HG03342 (cell line): Measurements from ENCODE around the gene TBC1D19.
A peak's percentile ranks its signal among the peaks of the same experiment; 100 is the strongest.
"Not testable (repeated sequence)": the region's sequence is repeated elsewhere in the genome, so short reads cannot be mapped to it uniquely, and the experiment has no call there.

ENCODE experiments used
- ATAC-seq: cut with Tn5 transposase; IDR thresholded peaks from one replicate; pipeline ENCODE4 v1.9.1; 2021; ENCODE audit warnings: mild to moderate bottlenecking, moderate library complexity; ENCODE audit not compliant: unreplicated experiment

Gene TBC1D19, protein sequence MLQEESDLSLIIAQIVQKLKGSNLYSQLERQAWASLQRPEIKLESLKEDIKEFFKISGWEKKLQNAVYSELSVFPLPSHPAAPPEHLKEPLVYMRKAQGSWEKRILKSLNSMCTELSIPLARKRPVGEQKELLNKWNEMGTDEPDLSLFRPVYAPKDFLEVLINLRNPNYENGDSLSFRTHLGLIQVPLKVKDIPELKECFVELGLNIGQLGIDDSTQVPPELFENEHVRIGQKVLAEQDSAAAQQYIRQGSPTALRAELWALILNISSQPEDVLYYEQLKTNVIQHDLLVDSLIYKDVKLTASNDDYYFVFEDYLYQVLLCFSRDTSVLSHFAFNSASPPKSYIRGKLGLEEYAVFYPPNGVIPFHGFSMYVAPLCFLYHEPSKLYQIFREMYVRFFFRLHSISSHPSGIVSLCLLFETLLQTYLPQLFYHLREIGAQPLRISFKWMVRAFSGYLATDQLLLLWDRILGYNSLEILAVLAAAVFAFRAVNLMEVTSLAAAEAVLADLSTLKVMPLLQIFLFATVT

DNA sequence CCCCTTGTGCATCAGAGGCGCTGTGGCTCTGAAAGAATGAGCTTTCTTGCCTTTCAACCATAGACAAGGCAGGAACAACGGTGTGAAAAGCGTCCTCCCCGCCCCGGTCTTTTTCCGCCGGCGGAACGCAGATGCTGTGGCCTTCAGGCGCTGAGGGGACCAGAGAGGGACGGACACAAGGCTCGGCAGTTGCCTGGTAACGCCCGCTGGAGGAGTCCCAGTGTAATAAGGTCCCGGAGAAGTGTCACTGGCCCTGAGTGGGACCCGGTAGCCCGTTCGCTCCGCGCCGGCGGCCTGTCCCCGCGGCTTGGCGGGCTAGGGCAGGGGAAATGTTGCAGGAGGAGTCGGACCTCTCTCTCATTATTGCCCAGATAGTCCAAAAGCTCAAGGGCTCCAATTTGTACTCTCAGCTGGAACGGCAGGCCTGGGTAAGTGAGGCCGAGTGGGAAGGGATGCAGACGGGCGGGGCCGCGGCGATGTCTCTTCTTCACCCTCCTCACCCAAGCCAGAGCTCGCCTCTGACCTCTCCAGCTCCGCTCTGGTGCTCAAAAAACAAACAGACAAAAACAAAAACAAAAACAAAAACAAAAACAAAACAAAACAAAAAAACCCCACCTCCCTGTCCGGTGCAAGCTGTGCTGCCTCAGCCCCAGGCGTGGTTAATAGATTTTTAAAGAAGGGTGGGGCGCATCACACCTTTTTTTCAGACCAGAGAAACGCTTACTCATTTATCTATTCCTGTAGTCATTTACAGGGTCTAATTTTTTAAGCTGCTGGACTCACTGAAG lies at the start of gene TBC1D19:
Gene TBC1D19, plus strand, starts transcription at position 220 of the 788 bp plus-strand sequence. Its CDS starts 110 bp downstream, at position 330.
- peak; percentile 99 for ATAC-seq

DNA sequence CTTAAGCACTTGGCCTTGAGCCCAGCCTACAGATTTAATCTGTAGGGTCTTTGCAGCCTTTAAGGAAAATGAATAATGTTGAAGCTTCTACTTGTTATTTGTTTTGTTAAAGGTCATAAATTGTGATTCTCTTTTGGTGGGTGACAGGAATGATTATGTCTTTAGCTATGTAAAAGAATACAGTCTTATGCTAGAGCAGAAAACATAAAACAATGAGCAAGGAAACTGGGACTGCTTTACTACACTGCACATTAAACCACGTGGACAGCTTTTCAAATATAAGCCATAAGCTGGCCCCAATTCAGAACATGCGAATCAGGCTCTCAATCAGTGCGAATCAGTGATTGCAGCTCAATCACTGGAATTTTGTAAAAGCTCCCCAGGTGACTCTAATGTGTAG lies 40.9 kb upstream of the TBC1D19 start:
- no peak for ATAC-seq

DNA sequence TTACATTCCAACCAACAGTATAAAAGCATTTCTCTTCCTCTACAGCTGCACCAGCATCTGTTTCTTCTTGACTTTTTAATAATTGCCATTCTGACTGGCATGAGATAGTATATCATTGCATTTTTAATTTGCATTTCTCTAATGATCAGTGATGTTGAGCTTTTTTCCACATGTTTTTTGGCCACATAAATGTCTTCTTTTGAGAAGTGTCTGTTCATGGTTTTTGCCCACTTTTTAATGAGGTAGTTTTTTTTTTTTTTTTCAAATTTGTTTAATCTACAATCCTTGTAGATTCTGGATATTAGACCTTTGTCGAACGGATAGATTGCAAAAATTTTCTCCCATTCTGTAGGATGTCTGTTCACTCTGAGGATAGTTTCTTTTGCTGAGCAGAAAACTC lies 39.5 kb upstream of the TBC1D19 start:
- no peak for ATAC-seq

DNA sequence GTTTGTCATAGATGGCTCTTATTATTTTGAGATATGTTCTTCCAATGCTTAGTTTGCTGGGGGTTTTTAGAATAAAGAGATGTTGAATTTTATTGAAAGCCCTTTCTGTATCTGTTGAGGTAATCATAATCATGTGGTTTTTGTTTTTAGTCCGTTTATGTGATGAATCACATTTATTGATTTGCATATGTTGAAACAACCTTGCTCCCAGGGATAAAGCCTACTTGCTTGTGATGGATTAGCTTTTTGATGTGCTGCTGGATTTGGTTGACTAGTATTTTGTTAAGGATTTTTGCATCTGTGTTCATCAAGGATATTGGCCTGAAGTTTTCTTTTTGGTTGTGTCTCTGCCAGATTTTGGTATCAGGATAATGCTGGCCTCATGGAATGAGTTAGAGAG lies 35.5 kb upstream of the TBC1D19 start:
- ATAC-seq, result not testable (repeated sequence)

DNA sequence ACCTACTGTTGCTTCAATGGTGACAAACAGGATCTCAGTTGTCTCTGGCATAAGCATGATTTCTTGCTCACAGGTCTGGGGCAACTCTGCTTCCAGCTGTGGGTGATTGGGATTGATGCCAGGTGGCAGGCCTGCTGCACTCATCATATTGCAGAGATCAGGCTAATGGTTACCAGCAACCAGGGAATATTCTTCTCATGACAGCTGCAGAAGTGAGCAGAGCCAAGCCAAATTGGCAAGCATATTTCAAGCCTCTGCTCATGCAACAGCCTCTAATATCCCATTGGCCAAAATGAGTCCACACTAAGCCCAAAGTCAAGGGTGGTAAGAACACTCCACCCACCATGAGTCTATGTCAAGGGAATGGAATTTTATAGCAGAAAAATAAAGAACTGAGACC lies 26.7 kb upstream of the TBC1D19 start:
- ATAC-seq, result no peak

DNA sequence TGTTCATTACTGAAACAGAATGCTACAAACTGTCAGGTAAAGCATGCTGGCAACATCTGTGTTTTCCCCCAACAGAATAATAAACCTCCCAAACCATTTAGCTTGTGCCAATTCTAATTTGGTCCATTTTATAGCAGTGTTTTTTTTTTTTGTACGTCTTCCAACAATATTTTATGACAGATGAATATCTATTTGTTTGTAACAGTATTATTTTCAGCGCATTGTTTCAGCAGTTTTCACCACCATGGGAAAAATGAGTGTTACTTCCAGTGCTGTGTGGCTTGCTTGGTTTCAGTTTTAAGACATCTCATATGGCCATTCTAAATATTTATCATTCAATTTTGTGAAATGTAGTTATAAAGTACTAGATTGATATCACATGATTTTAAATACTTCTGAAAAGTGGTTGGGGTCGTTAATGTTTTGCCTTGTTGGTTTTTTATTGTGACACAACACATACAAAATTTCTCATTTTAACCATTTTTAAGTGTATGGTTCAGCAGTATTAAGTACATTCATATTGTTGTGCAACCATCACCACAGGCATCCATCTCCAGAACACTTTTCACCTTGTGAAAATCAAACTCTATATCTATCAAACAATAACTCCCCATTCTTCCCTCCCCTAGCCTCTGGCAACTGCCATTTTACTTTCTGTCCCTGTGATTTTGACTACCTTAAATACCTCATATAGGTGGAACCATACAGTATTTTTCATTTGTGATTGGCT lies 25.6 kb upstream of the TBC1D19 start:
- no peak for ATAC-seq

DNA sequence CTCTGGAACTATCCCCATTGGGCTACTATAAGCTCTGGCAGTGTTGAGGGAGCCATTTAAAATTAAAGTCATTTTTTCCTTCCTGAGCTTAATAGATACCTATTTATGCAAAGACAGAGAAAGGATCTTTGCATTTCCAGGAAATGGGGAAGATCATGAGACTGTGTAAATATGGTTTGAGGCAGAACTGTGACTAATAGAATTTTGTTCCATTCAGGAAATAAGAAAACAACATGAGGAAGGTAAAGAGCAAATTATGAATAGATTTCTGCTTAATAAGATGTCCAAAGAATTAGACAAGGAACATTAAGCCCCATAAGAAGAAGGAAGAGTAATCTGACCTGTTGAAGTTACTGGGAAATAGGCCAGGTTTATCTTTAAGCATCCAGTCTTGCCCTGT lies 17.8 kb upstream of the TBC1D19 start:
- no peak for ATAC-seq

DNA sequence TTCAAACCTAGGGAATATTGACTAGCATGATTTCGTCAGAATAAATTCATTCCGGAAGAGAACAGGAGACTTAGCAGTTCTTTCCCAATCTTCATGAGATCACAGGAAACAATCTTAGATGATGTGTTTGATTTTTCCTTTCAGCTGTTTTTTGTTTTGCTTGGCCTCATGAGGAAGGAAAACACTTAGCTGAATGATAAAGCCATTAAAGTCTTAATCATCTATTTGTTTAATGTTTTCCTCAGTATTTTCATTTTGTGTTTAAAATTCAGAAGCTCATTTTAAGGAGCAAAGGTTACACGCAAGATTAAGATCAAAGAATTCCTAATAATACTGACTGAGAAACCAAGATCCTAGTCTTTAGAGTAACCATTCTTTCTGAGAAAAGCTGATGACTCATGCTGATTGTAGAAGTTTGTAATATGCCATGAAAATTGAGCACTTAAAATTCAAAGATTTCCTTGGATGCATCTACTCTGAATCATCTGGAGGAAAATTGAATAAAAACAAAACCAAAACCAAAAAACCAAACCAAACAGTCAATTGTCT lies 15.4 kb upstream of the TBC1D19 start:
- ATAC-seq, result no peak

DNA sequence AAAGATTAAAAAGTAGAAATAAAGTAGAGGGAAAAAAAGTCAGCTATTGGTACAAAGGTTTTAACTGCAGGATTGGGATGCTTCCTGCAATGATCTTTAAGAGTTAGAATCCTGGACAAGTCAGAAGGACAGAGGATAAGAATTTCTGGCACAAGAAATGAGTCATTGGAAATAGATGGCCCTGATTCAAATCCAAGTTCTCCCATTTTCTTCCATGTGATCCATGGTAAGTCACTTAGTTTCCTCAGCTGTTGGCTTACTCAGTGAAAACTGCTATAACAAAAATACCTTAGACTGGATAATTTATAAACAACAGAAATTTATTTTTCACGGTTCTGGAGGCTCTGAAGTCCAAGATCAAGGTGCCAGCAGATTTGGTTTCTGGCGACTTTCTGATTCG lies 13.3 kb upstream of the TBC1D19 start:
- no peak for ATAC-seq

DNA sequence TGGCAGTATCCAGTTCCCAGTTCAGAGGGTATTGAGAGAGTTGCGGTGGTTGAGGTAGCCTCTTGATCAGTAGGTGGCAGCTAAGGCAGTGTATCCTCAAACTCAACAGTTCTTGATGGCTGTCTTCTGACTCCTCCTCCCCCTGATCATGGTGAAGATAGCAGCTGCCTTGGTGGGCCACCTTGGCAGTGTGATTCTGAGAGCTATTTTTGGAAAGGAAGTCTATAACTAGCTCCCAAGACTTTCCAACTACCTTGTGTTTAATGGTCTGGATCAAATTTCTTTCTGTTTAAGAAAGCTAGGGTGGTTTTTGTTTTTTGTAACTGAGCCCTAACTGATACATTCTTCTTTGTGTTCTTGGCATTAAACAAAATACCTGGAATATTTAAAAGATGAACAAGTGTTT lies 10.5 kb upstream of the TBC1D19 start:
- no peak for ATAC-seq

DNA sequence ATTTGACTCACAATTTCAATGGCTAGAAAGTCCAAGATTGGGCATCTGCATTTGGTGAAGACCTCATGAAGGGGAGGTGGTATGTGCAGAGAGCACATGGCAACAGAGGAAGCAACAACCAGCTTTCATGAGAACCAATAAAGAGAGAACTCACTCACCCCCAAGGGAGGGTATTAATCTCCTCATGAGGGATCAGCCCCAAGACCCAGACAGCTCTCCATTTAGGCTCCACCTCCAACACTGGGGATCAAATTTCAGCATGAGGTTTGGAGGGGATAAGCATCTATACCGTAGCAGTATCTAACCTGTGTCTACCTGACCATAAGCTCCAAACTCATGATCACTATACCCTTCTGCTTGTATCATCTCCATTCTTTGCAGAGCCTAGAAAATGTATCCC lies 9.3 kb upstream of the TBC1D19 start:
- ATAC-seq, result no peak

DNA sequence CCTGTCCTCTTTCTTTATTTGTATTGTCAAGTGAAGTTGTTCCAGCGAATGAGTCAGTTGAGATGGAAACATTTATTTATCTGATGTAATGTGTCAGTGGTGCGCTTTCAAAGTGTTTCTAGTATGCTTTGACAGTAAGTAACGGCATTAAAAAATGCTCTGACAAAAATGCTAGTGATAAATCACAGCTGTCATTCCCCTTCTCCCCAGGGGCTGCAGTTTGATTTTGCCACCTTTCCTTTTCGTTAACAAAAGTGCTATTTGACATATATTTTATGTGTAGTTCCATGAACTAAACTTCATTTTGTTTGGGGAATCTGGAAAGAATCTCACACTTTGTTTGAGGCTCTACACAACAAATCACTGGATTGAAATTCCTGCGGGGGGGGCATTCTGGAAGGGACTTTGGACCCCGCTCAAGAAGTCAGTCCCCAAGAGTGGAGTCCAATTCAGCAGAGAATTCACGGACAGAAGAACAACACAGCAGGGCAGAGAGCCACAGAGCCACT lies 7.6 kb upstream of the TBC1D19 start:
- no peak for ATAC-seq

DNA sequence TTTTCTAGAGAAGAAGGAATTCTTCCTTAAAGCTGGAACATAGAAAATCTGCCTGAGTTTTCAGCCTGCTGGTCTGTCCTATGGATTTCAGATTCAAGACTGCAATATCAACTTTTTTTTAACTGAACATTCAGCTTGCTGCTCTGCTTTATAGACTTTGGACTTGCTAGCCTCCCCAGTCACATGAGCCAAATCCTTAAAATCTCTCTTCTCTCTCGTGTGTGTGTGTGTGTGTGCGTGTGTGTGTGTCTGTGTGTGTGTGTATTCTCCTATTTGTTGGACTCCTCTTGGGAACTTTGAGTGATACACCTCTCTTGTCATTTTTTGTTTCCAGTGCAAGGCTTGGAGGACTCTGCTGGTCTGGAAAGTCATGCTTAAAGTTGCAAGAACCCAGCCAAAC lies 6.8 kb upstream of the TBC1D19 start:
- ATAC-seq, result no peak

DNA sequence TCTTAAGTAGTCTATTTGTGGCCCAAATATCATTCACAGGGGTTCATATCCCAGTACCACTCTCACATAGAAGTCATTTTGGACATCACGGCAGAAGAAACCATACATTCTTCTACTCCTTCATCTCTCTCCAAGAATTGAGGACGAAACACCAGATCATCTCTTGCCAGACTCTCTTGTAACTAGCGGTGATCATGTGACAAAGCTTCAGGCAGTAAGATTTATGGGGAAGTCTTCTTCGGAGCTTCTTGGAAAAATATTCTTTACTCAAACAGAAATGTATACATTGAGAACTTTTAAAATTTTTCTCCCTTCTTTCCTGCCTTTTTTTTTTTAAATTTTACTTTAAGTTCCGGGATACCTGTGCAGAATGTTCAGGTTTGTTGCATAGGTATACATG lies 4.7 kb upstream of the TBC1D19 start:
- no peak for ATAC-seq

DNA sequence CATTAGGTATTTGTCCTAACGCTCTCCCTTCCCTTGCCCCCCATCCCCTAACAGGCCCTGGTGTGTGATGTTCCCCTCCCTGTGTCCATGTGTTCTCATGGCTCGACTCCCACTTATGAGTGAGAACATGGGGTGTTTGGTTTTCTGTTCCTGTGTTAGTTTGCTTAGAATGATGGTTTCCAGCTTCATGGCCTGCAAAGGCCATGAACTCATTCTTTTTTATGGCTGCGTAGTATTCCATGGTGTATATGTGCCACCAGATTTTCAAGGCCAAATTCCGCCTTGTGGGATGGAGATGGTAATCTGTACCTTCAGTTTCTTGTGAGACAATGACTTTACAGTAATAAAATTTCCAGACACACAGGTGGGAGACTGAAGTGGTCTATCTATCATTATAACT lies 2.5 kb upstream of the TBC1D19 start:
- ATAC-seq, result not testable (repeated sequence)

DNA sequence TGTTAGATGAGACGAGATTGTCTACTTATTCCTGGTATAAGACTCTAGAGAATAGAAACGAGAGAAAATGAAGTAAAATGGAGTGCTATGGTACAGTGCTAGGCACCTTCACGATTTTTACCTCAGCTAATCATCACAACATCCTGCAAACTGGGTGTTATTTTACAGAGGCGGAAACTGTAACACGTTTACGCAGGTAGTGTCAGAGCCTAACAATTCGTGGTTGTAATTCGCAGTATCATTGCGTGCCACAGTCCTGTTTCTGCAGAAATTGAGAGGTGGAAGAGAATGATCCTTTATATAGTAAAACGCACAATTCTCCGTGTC lies 383 bp upstream of the TBC1D19 start:
- peak; percentile 56 for ATAC-seq

DNA sequence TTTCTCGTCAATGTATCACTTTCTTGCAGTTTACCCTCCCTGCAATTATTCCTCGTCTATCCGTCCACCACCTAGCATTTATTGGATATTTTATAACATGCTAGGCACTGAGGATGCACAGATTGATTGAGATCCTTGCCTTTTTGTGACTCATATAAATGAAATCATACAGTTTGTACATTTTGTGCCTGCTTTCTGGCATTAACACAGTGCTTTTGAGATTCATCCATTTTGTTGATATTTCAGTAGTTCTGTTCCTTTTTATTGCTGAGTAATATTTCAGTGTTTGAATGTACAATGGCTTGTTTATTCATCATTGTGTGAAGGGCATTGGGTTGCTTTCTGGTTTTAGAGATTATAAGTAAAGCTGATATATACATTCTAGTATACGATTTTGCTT lies 841 bp downstream of the TBC1D19 start:
- ATAC-seq, result no peak

DNA sequence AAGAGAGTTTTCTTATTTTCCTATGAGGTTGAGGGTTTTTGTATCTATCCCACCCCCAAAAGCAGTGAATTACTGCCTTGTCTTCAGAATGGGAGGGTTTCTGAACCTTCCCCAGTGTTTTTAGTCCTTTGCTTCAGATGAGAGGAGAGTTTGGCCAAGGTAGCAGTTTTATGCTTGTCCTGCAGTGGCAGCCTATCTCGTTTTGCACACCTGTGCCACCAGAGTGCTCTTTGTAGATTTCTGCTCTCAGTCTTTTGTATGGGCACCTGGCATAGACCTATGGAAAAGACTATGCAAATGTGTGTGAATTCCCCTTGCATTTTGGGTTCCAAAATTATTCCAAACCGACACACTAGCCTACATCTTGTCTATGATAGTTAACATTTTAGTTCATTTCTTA lies 5.8 kb downstream of the TBC1D19 start:
- no peak for ATAC-seq

DNA sequence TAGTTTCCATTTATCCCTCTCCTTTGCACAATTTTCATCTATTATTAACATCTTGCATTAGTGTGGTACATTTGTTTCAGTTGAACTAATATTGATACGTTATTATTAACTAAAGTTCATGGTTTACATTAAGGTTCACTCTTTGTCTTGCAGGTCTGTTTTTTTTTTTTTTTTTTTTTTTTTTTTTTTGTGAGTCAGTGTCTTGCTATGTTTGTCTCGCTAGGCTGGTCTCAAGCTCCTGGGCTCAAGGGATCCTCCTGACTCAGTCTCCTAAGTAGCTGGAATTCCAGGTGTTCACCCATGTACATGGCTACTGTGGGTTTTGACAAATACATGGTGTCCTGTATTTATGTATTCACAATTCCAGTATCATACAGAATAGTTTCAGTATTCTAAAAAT lies 6.8 kb downstream of the TBC1D19 start:
- no peak for ATAC-seq

DNA sequence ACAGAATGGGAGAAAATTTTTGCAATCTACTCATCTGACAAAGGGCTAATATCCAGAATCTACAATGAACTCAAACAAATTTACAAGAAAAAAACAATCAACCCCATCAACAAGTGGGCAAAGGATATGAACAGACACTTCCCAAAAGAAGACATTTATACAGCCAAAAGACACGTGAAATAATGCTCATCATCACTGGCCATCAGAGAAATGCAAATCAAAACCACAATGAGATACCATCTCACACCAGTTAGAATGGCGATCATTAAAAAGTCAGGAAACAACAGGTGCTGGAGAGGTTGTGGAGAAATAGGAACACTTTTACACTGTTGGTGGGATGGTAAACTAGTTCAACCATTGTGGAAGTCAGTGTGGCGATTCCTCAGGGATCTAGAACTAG lies 9.7 kb downstream of the TBC1D19 start:
- ATAC-seq, result not testable (repeated sequence)

DNA sequence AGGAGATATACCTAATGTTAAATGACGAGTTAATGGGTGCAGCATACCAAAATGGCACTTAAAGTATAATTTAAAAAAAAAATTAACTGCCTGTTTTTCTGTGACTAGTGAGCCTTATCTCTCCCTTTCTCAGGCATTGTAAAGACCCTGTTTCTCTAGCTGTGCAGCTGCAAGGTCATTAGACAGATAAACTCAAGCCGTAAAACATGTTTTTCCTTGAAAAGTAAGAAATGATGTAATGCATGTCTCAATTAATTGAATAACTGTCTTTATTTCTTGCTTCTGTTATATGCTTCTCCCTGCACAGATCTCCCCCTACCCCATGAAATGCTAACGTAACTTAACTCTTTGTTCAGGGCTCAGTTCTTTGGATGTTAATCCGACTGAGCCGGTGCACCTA lies 10.5 kb downstream of the TBC1D19 start:
- ATAC-seq, result no peak
